ENCODE results near the gene GNG2.

The GNG2 gene

DNA sequence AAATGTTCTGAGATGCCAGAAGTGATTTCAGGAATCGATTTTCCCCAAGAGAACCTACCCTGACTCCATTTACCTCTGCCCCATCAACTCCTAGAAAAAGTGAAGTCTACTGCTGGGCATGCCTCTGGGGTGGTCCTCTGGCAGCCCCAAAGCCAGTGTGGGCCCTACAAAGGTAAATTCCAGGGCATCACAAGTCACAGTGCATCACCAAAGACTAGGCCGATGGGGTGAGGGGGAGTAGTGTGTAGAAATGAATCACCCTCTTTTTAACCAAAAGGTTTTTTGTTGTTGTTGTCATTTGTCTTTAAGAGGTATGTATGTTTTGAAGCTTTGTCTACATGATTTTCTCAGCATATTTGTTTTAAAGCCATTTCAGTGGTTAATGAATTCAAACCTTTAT, 82.6 kb downstream of the GNG2 start:
- no peak for DNase-seq (ENCODE audit: low read depth)

DNA sequence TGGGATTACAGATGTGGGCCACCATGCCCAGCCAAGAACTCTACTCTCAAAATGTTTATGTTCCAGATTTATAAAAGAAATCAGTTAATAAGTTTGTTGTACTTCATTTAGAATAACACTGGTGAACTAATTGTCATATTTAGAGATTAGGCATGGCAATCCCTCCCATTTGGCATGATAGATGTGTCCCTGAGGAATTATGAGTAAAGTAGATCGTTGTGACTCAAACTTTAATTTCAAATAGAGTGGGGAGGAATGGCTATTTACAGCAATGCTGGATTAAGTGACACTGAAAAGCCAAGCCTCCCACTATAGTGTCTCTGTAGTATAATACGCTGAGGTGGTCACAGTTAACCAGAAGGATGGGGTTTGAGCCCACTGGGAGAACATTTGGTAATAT, 89.6 kb downstream of the GNG2 start:
- no peak for DNase-seq (ENCODE audit: low read depth)

DNA sequence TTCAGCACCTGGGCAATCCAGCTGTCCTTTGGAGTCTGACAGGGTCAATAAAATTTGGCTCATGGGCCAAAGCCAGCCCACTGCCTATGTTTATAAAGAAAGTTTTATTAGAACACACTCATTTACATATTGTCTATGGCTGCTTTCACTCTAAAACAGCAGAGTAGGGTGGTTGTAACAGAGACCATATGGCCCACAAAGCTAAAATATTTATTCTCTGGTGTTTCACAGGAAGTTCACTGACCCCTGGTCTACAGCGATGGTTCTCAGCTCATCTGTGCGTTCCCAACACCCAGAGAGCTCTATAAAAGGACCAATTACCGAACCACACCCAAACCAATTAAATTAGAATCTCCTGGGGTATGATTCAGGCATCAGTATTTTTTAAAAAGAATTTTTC, 91.2 kb downstream of the GNG2 start:
- no peak for DNase-seq (ENCODE audit: low read depth)

DNA sequence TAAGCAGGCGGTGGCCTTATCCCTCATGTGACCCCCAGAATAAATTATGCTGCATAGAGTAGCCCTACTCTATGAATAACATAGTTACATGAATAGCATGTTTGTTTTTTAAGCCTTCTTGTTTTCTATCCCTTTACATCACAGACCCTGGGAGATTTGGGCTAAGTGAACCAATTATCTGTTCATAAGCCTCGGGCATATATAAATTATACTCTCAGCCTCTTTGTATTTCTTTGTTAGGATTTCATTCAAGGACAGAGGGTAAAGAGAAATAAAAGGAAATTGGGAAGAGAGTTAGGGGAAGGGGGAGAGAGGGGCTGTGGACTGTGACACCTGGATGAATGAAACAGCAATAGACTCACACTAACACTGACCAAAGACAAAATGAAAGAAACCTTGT, 93.6 kb downstream of the GNG2 start:
- DNase-seq (ENCODE audit: low read depth) = no peak

DNA sequence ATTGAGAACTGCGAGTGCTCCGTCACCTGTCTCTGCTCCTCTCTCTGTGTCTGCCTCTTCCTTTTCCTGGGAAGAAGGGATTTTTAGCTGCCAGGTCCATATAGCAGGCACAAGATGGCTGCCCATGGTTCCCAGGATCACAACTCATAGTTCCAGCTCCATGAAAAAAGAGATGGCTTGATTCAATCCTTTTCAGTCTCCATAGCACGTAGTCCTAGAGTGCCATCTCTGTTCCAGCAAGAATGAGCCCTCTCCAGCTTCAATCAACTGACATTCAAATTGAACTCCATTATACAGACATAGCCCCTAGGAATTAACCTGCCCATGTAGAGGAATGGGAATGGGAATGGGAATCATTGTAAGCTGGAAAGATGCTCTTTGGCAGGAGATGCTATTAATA, 94.2 kb downstream of the GNG2 start:
- no peak for DNase-seq (ENCODE audit: low read depth)

DNA sequence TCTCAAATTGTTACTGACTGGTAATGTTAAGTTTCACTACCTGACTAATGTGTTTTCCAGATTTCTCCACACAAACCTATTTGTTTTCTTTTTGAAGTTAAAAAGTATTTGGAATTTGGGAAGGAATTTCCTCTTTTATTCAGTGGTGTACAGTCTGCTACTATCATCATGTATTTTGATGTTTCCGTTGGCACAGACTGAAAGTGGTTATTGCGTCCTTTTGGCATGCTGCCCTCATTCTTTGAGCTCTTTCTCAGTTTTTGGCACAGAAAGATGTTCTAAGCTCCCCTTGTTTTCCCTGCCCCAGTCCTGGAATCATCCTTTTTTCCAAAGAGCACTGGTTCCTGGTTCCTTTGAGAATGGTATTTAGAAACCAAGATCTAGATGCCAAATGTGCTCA, 97.5 kb downstream of the GNG2 start:
- no peak for DNase-seq (ENCODE audit: low read depth)

DNA sequence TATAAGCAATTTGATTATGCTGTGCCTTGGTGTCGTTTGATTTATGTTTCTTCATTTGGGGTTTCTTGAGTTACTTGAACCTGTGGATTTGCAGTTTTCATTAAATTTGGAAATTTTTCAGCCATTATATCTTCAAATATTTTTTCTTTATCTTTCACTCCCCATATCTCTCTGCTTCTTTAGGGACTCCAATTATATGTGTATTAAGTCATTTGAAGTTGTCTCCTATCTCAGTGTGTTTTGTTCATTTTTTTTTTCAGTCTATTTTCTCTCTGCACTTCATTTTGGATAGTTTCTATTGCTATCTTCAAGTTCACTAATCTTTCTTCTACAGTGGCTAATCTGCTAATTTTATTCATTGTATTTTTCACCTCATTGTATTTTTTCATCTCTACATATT, 99.5 kb downstream of the GNG2 start:
- no peak for DNase-seq (ENCODE audit: low read depth)

DNA sequence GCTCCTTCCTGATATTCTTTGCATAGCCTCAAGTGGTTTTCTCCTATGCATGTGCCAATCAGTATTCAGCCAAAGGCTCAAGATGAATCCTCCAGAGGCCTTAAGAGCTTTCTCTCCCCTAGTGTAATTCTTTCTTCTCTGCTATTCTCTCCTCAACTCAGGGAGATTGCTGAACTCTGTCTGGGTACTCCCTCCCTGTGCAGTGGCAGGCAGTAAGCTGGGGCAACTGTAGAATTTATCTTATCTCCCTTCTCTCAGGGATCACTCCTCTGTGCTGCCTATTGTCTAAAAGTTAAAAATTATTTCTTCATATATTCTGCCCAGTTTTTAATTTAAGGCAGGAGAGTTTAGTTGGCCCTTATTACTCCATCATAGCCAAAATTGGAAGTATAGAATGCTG, 100.5 kb downstream of the GNG2 start:
- DNase-seq (ENCODE audit: low read depth) = no peak

DNA sequence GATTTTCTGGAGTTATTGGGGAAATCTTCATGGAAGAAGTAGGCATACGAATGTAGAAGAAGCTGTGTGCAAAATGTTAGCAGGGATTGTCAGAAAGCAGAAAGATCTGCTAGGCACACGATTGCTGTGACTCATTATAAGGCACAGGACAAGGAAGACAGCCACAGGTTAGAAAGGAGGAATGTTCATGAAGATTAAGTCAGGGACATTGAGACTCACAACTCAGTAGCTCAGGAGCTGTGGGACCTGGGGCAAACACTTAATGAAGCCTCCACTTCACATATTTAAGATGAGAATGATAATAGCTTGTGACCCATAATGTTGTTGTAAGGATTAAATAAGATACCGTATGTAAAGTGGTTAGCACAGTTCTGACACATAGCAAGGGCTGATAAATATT, 102.3 kb downstream of the GNG2 start:
- DNase-seq (ENCODE audit: low read depth) = no peak

DNA sequence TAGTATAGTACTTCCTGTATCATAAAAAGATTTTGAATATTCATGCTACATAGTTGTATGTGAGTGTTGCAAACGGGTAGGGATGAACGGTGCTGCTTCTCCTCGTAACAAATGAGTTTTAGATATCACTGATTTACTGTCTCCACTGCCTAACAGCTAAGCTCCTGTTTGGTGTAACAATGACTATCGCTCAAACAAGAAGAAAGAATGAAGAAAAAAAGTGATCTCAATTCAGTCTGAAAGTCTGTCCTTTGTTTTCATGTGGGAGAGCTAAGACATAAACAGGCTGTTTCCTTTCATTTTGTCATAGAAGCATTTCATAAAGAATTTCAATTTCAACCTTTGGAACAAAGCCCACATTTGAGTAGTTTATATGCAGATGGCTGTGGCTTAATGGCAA, 102.9 kb downstream of the GNG2 start:
- no peak for DNase-seq (ENCODE audit: low read depth)

DNA sequence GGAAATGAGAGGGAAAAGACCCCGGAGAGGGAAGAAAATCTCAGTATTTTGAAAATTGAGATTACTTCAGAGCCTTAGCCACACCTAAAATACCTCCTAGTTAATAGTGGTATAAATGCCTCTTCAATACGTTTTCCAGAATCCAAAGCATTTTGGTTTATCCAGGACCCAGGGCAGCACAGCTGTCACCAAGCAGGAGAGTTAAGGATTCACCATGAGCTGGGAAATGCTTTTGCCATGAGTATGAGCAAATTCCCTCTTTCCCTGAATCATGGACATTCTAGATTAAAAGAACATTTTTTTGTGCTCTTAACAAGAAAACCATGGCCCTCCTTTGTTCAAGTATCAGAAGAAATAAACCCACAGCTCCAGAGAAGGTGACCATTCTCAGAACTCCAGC, 107.1 kb downstream of the GNG2 start:
- DNase-seq (ENCODE audit: low read depth) = no peak

DNA sequence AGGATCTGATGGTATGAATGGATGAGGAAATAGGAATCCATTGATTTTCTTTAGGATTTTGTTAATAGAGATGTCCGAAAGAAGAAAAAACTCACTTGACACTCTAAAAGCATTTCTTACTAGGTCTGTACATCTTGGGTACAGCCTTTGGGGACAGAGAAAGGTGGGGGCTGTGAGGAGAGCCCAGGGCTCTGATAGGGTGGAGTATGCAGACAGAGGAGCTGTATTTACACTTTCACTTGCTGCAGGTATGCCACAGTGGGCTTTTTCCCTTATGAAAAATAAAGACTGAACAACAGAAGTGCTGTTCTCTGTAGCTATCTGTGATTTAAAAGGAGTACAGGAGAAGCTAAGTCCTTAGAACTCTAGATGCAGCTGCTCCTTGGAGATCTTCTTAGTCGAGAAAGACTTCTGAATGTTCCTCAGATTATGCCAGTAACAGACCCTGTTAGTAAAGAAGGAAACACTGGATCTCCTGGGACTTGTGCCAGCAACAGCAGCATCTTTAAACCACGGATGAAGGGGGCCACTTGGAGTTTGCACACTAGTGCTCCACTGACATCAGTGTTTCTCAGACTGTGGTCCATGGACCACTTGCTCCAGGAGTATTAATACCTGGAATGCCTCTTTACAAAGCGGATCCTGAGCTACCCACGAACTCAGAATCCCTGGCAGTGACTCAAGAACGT, 109.6 kb downstream of the GNG2 start:
- no peak for DNase-seq (ENCODE audit: low read depth)

DNA sequence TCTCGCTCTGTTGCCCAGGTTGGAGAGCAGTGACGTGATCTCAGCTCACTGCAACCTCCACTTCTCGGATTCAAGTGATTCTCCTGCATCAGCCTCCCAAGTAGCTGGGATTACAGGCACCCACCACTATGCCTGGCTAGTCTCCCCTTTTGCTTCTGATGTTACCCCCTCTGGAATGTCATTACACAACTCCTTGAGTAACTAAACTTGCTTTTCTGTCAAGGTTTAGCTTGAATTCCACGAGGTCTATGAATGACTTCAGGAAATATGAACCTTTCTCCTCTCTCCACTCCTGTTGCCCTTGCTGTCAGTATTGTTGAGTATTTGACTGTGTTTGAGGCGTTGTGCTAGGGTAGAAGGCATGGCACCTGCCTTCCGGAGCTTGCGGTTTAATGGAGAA, 112.2 kb downstream of the GNG2 start:
- no peak for DNase-seq (ENCODE audit: low read depth)

DNA sequence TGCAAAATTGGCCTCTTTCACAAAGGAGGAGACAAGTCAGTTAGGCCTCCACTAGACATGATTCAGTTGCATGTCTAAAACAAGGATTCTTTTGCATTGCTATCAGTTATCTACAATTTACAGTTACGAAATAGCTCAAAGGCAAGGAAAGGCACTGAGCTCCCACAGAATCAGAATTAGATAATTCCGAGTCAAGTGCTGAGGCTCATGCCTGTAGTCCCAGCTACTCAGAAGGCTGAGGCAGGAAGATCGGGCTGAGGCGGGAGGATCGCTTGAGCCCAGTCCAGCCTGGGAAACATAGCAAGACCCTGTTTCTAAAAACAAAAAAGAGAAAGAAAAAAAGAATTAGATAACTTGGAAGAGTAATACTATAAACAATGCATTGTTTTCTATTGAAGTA, 116.7 kb downstream of the GNG2 start:
- no peak for DNase-seq (ENCODE audit: low read depth)

DNA sequence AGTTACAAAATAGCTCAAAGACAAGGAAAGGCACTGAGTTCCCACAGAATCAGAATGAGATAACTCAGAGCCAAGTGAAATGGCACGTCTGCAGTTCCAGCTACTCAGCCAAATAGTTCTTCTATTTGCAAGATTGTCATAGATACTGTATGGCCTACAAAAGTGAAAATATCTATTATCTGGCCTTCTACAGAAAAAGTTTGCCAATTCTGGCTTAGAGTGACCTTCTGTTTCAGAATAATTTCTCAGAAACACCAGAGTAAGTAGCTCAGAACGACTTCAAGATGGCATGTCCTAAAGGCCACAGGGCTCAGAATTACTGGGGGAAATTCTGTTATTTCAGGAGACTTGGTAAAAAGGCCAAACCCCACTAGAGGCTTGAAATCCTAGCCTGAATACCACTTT, 118.3 kb downstream of the GNG2 start:
- no peak for DNase-seq (ENCODE audit: low read depth)

DNA sequence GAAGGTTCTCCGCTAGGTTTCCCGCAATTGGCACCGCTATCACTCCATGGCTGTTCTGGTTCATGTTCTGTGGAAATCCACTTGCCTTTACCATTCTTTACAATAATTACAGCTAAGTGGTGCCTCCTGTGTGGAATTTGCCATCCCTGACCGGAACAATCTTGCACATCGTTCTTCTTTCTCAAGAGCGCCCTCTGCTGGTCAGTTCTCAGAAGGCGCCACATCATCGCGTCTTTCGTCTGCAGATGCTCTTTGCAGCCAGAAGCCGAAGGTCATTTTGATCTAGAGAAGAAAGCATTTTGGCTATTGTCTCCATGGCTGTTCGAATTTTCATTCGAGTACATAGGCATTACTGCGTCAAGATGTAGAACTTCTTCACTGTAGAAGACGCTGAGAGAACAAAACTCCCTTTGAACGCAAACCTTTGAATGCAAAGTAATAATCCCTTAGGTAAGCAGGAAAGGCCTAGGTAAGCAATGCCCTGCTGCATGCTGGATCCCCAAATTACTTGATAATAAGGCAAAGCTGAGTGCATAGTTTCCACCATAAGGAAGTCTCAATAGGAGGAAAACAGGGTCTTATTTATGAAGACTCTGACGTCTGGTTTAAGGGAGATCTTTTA, 118.8 kb downstream of the GNG2 start:
- DNase-seq (ENCODE audit: low read depth) = peak; percentile 77

DNA sequence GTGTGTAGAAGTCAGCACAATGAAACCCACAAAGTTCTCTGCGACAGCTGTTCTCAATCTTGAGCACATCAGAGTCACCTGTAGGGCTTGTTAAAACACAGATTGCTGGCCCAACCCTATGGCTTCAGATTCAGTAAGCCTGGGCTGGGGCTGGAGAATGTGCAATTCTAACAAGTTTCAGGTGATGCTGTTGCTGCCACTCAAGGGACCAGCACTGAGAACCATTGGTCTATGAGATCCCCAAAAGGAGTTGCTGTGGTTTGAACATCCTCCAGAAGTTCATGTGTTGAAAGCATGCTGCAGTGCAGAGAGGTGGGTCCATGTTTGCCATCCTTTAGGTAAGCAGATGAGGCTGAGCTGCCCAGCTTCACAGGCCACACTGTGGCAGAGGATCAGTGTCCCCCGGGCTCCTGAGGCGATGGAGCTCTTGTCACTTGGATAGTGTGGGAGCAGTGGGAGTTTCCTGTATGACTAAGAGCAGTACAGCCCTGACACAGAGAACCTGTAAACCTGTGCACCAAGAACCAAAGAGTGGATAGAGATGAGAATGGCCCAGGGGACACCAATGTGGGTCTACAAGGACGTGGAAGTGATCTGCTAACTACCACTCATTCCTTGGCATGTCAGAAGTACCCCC, 120.9 kb downstream of the GNG2 start:
- DNase-seq (ENCODE audit: low read depth) = no peak

DNA sequence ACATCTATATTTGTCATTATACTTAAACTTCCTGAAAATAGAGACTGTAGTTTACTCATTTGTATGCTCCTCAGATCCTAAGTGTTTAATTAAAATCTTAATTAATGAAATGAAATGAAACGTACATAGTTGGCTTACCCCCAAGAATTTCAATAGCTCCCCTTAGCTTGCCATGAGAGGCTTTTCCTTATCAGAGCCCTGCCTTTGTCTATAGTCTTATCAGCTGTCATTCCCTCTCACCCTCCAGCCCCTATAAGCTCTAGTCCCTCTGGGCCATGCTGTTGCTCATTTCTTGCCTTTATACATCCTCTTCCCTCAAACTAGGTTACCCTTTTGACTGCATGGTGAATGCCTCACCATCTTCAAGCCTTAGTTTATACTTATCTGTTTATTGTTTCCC, 127.8 kb downstream of the GNG2 start:
- DNase-seq (ENCODE audit: low read depth) = no peak

DNA sequence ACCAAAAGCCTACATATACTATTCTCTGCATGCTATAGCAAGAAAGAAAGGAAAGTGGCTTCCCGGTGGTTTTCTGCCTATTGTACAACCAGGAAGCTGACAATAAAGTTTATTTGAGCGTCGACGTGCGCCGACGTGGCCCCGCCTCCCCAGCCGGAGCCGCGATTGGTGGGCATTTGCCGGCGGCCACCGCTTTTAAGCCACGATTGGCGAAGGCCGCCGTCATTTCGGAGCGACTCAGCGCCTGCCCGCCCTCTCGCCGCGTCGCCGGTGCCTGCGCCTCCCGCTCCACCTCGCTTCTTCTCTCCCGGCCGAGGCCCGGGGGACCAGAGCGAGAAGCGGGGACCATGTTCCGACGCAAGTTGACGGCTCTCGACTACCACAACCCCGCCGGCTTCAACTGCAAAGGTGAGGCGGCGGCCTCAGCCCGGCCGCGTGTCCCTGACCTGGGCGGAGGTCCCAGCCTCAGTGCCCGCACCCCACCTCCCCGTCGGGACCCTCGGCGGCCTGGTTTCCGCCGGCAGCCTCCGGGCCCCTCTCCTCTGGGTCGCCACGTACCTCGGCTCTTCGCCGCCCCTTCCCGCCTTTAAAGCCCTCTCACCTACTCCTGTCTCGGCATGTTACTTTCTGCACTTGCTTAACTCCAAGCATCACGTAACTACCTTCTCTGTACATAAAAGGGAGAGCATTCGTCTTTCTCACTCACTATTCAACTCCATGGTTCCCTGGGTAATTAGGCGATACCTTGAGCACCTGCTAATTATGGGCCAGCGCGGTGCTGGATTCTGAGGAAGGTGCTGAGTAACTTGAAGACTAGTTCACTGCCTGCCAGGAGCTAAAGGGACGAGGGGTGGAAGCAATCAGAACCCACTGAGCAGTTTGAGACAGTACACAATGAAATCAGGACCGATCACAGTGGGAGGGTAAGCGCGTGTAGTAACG, 129.2 kb downstream of the GNG2 start, which contains the start of gene RTRAF:
Gene RTRAF (plus strand): TSS at position 254 of the 942 bp plus-strand sequence. CDS start 94 bp downstream, at position 348.
- peak; percentile 88 for DNase-seq (ENCODE audit: low read depth)

DNA sequence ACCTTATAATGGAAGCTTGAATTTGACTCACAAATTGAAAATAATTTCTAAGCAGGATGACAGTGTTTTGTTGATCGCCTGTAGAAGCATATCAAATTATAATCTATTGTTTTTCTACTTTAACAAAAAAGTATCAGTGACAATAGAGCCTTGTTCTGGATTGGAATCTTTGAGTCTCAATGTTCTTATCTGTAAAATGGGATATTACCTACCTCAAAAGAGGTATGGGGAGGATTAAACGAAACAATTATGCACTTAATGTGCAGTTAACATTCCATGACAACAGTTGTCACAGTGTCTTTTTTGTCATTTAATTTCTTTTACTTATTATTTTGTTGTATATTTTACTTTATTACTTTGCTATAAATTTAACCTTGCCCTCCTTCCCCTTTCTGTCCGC, 130.1 kb downstream of the GNG2 start:
- DNase-seq (ENCODE audit: low read depth) = no peak

DNA sequence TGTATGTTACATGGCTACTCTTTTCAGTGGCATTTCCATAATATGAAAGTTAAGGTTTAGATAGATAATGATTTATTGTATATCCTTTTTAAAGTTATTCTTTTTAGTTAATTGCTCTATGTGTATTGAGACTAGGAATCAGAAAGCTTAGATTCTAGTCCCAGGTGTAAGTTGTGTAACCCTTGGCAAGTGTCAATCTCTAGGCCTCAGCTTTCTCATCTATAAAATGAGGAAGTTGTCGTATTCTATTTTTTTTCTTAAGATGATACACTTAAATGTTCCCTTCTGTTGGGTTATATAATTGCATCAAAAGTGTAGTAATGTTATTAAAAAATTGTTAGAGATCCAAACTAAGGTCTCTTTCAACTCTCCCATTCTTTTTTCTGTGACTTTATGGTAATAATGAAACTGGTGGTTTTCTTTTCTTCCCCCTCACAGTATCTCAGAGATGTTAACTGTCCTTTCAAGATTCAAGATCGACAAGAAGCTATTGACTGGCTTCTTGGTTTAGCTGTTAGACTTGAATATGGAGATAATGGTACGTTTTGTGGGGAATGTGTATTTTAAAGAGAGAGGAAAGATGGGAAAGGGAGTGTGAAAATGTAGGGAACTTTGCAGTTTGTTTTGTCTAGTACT, 133.0 kb downstream of the GNG2 start:
- no peak for DNase-seq (ENCODE audit: low read depth)

DNA sequence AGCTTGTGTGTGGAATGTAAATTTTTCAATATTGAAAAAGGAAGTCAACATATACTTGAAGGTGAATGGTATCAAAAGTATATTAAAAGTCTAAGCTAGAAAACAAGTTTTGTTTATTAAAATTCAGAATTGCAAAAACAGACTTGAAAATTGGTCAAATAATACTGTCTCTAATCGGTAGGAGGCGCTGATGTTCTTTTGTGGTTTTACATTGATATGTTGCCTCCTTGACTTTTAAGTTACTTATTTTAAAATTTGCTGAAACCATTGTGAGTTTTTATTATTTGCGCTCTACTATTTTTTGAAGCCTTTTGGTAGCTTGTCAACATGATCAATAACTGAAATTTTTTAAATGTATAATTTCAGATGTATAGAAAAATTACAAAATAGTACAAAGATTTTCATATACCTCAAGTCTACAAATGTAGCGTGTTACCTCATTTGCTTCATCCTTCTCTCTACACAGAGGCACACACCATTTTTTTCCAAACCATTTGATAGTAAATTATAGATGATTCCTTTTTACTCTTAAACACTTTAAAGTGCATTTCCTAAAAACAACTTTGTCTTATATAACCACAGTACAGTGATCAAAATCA, 135.8 kb downstream of the GNG2 start:
- no peak for DNase-seq (ENCODE audit: low read depth)
